Measurements from ENCODE around the gene POLDIP2.

The POLDIP2 gene

GRCh38 chr17:28404007-28404406 is 46.7 kb upstream of the POLDIP2 start:
- ChIA-PET POLR2A (no interaction called here), CTCF (interaction anchor here (2.1 kb wide), 1 partner anchor 12 kb away, joined by 20 read pairs; no protein-coding TSS in a partner anchor)
- DNase-seq (ENCODE audit: extremely low spot score), result no peak
- no peak for TF ChIP-seq CTCF (IDR thresholded peaks at IDR 0.05; ENCODE audit: control extremely low read depth, extremely low read depth, low read depth, missing control alignments)

GRCh38 chr17:28402844-28403243 is 45.5 kb upstream of the POLDIP2 start:
- no peak for DNase-seq (ENCODE audit: extremely low spot score)
- ChIA-PET POLR2A (no interaction called here), CTCF (no interaction called here)
- no peak for TF ChIP-seq CTCF (IDR thresholded peaks at IDR 0.05; ENCODE audit: control extremely low read depth, extremely low read depth, low read depth, missing control alignments)

- CTCF ChIA-PET, result interaction anchor here (4.2 to 4.3 kb wide), 2 partner anchors 14 to 15 kb away, joined by 16 to 37 read pairs; no protein-coding TSS in a partner anchor
- no peak for TF ChIP-seq CTCF (IDR thresholded peaks at IDR 0.05; ENCODE audit: control extremely low read depth, extremely low read depth, low read depth, missing control alignments)
- DNase-seq (ENCODE audit: extremely low spot score), result no peak
- POLR2A ChIA-PET, result interaction anchor here (0.6 kb wide), 1 partner anchor 45 kb away, joined by 3 read pairs; the partner anchor contains the start of gene POLDIP2
Observed at GRCh38 chr17:28402224-28402630, 44.9 kb upstream of the POLDIP2 start.

GRCh38 chr17:28399808-28400207 is 42.5 kb upstream of the POLDIP2 start:
- ChIA-PET CTCF (interaction anchor here (1.2 to 4.3 kb wide), 3 partner anchors 12 to 171 kb away, joined by 3 to 37 read pairs (median 16); partner anchors contain the start of gene PIGS), POLR2A (no interaction called here)
- DNase-seq (ENCODE audit: extremely low spot score), result no peak
- no peak for TF ChIP-seq CTCF (IDR thresholded peaks at IDR 0.05; ENCODE audit: control extremely low read depth, extremely low read depth, low read depth, missing control alignments)

GRCh38 chr17:28398280-28398981 is 41.1 kb upstream of the POLDIP2 start:
- CTCF ChIA-PET, result interaction anchor here (4.2 to 4.3 kb wide), 2 partner anchors 11 to 19 kb away, joined by 16 to 37 read pairs; no protein-coding TSS in a partner anchor
- DNase-seq (ENCODE audit: extremely low spot score), result no peak
- POLR2A ChIA-PET, result no interaction called here
- TF ChIP-seq CTCF (IDR thresholded peaks at IDR 0.05; ENCODE audit: control extremely low read depth, extremely low read depth, low read depth, missing control alignments), result no peak

GRCh38 chr17:28397687-28398279 is 40.5 kb upstream of the POLDIP2 start:
- ChIA-PET POLR2A (no interaction called here), CTCF (interaction anchor here (2.2 to 4.2 kb wide), 2 partner anchors 19 kb away, joined by 7 to 37 read pairs; no protein-coding TSS in a partner anchor)
- DNase-seq (ENCODE audit: extremely low spot score), result no peak
- TF ChIP-seq CTCF (IDR thresholded peaks at IDR 0.05; ENCODE audit: control extremely low read depth, extremely low read depth, low read depth, missing control alignments), result no peak
